Measurements from ENCODE around the gene MAP3K20.
"Not testable (repeated sequence)": the region's sequence is repeated elsewhere in the genome, so short reads cannot be mapped to it uniquely, and the experiment has no call there.

The MAP3K20 gene

GRCh38 chr2:173126819-173127218, 51.2 kb downstream of the MAP3K20 start:
- no peak for DNase-seq

- DNase-seq: not testable (repeated sequence)
Observed at GRCh38 chr2:173128132-173128531, 52.5 kb downstream of the MAP3K20 start.

DNA sequence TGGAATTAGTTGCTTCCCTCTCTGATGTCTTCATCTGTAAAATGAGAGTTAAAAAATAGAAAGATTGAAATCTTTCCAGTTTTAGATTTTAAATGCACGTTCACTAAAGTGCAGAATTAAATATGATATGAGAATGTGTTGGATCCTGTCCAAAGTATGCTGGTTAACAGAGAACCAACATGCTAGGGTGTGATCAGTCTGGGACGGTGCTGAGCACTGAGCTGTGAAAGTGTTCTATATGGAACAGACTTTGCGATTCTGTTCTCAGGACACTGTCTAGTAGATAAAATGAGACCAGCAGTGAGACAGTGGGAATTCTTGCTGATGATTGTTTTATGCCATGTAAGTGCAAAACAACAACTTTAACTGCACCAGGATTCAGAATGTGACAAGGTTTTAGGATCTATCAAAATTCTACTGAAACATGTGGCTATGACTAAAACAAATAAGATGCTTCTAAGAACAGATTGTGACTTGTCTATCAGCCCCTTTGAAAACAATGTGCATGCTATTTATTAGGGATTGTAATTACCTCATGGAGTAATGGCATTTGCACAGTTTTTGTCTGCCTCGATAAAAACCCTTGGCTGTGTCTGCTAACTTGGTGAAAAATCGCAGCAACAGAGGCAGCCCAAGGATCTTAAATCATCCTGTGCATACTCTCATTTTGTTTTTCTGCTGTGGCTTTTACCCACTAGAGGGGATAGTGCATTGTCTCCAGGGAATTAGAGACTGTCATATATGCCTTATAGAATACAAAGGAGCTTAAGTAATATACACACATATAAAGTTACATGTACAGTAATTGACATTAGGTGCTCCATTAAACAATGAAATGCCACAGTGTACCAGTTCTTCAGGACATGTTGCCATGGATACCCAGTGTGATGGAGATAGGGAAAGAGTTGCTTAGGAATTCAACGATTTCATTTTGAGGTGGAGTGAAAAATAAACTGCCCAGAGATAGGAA, 55.1 kb downstream of the MAP3K20 start:
- no peak for DNase-seq

DNA sequence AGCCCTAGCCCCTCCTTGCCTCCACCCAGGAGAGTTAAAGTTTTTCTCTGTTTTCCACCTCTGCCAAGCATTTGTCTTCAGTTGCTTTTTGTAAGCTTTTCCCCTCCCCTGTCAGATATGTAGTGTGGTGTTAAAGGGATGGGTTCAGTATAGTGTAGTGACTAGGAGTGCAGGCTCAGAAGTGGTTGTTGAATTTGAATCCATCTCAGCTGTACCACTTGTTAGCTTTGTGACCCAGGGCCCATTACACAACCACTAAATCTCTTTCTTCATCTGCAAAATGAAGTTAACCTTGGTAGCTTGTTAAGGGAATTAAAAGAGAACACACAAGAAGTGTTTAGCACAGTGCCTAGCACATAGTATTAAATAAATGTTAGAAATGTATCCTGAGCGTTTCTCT, 56.9 kb downstream of the MAP3K20 start:
- no peak for DNase-seq

GRCh38 chr2:173134703-173135102, 59.1 kb downstream of the MAP3K20 start:
- peak; percentile 9 for DNase-seq

DNA sequence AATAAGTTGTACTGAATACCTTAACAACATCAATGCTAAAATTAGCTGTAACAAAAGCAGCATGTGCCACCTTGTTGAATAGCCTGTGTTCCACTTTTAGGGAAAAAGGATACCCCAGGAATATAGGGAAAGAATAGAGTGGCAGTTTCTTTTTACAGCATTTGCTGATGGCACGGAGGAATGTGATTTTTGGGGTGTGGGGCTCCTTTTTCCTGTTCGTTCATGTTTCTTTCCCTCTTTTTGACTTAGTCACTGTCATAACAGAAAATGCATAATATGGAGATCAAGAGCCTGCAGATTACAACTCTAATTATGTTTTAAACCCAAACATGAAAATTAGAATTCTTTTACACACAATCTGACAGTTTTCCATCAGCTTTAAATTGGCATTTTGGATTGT, 60.4 kb downstream of the MAP3K20 start:
- DNase-seq: no peak

- DNase-seq: no peak
Observed at GRCh38 chr2:173136599-173136998, 61.0 kb downstream of the MAP3K20 start.

- no peak for DNase-seq
Observed at GRCh38 chr2:173137610-173138009, 62.0 kb downstream of the MAP3K20 start.

DNA sequence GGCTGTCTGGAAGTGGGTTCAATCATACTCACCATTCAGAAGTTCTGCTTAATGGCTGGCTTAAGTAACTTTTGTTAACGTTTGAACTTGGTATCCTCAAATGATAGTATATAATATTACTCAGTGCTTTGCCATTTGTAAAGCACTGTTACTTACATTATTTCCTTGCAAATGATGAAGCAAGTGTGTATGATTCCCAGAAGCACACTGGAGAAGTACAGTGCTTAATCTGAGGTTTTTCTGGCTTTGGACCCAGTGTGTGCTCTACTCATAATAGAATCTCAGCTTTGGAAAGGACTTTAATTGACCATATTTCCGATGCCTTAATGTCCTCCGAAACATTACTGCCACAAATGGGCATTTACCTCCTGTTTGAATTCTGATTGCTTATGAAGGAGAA, 63.3 kb downstream of the MAP3K20 start:
- DNase-seq: no peak

DNA sequence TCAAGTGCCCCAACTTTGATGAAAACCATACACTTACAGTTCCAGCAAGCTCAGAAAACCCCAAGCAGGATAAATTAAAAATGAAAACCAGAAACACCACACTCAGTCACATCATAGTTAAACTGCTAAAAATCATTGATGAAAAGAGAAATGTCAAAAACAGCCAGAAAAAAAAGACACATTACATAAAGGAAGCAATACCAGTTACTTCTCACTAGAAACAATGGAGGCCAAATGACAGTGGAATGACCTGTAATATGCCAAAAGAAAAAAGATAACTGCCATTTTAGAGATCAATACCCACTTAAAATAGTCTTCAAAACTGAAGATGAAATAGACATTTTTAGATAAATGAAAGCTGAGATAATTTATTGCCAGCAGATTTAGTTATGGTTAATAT, 66.0 kb downstream of the MAP3K20 start:
- no peak for DNase-seq

DNA sequence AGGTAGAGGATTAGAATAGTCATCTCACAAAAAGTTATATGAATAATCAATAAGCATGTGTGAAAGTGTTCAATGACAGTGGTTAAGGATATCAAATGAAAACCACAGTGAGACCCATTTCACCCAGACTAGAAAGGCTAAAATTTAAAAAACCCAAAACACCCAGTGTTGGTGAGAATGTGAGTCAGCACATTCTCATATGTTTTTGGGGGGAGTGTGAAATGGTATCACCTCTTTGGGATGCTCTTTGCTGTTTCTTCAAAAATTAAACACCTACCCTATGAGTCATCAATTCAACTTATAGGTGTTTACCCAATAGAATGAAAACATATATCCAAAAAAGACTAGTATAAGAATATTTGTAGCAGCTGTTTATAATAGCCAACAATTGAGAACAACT, 69.8 kb downstream of the MAP3K20 start:
- no peak for DNase-seq

DNA sequence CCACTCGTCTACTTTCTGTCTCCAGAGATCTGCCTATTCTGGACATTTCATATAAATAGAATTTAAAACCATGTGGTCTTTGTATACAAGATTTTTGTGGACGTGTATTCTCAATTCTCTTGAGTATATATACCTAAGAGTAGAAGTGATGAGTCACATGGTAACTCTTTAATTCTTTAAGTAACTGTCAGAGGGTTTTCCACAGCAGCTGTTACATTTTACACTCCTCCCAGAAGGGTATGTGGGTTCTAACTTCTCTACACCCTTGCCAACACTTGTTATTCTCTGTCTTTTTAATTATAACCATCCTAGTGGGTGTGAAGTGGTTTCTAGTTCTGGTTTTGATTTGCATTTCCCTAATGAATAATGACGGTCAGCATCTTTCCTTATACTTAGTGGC, 70.9 kb downstream of the MAP3K20 start:
- no peak for DNase-seq

DNA sequence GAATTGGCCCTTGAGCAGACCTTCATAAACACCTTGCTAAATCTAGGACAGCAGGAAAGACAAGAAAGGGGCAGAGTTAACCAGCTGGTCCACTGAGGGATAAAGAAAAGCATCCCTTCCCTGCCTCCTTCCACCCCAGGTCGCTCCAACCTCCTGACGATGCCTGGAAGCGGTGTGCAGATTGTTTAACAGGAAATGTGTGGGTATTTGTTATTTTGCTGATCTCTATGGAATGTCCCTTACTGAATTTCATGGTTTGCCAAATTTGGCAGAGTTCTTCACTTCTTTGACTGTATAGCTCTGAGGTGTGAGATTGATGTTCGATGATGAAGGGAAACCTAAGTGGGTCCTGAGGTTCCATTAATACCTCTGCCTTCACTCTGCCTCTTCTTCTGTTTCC, 72.9 kb downstream of the MAP3K20 start:
- no peak for DNase-seq

GRCh38 chr2:173149491-173149890, 73.8 kb downstream of the MAP3K20 start:
- DNase-seq: peak; percentile 46

- no peak for DNase-seq
Observed at GRCh38 chr2:173150087-173150486, 74.4 kb downstream of the MAP3K20 start.

GRCh38 chr2:173150963-173151362, 75.3 kb downstream of the MAP3K20 start:
- no peak for DNase-seq

- no peak for DNase-seq
Observed at GRCh38 chr2:173151671-173152401, 76.2 kb downstream of the MAP3K20 start.

DNA sequence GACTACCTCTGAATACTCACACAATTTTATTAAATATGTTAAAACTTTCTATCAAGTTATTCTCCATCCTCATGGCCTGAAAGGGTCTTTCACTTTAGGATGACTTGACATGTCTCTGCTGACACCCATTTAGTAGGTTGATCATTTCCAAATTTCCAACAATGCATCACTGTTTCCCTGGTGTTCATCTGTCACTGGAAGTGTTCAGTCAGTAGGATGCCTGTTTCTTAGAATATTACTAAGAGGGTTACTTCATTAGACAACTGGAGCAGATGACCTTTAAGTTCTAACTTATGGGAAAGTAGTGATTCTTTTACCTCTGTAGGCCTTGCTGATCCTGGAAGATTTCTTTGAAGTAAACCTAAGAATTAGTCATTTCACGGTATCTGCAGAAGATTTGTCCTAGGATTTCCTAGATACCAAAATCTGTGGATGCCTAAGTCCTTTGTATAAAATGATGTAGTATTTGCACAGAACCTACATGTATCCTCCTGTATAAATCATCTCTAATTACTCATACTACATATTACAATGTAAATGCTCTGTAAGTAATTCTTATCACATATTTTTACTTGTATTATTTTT, 77.7 kb downstream of the MAP3K20 start:
- no peak for DNase-seq

DNA sequence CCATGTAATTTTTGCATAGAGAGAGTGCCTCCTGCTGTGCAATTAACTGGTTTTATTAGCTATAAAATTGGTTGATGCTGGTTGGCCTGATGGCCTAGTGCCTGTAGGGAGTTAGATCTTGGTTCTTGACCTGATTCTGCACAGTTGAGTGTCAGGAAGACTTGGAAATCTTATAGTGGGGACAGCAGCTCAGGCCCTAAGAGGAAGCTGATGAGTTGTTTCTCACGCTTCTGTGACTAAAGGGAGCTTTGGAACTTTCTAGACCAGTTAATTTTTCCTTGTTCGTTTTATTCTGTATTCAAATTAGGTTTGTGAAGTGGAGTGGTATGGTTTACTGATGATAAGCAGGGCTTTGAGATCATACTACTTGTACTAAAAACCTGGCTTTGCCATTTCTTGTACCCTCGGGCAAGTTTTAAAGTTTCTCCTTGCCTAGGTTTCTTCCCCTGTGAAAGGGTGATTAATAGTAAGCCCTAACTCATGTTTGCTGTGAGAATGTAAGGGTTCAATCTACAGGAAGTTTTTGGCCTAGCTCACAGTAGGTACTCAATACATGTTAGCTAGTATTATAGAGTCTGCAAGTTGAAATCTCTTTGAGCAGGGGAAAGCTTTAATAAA, 82.1 kb downstream of the MAP3K20 start:
- no peak for DNase-seq

- DNase-seq: peak; percentile 49
Observed at GRCh38 chr2:173159791-173160463, 84.3 kb downstream of the MAP3K20 start.

DNA sequence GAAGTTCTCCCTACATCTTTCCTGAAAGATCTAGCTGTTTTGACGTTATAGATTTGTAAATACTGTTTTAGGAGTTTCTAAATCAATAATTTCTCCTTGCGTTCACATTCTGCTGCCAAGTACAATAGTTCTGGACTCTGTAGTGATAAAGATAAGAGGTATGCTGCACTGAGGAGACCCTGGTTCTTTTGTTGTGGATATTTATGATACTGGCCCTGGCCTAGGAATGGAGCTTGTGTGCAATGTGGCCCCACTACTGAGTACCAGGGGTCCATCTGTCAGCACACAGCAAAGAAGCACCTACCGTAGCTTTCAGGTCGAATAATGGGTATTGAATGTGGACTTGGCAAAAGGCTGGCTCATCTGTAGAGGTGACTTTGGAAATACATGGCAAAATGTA, 85.0 kb downstream of the MAP3K20 start:
- no peak for DNase-seq

DNA sequence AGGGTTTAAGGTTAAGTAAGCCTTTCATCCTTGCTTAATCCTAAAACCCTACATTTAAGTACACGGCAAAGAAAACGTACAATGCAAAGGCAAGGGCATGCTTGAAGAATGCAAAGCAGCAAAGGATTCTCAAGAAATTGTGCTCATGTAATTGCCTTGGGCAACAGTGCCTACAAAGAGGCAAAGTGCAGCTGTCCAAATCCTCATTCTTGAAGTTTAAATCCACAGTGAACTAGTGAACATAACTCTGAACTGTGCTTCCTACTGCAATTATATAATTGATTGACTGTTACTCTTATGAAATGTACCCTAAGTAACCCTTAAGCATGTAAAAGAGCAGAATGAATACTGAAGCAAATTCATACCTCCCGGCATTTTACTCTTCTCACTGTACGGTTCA, 85.4 kb downstream of the MAP3K20 start:
- DNase-seq: no peak

DNA sequence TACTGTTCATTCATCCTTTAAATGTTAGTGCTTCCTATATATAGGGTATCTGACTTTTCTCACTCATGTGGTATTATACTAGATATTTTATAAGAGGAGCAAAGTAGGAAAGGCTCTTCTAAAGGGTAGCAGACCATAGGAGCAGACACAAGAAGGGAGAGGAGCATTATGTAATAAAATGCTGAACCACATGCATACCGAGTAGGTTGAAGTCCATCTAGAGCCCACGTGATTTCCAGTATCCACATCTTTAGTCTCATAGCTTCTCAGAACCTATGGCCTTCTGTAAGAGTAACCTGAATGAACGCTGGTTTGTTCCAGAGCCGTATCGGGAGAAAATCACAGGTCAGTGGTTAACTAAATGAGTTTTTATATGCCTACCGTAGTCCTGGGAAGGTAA, 85.9 kb downstream of the MAP3K20 start:
- no peak for DNase-seq

All from CD4-positive, alpha-beta T cell treated with Interferon gamma for 1 hour (primary cell).